Lung (tissue), 12 donors: ENCODE results near the gene KHDRBS2. TPM values are rescaled to one million over a fixed set of nuclear protein-coding genes. Genes with fewer than 3 reads are reported as not detected.

ENCODE experiments used
- ATAC-seq: fragments of 200-7000 bp; cut with Tn5 transposase; one replicate; pipeline ENCODE4 v1.9.1; 2020; ENCODE audit warnings: moderate number of reproducible peaks; ENCODE audit not compliant: insufficient read depth, low FRiP score
- DNase-seq, 3 donors: peaks; one replicate each; pipeline ENCODE4 v3.0.0-alpha.2; 2013 to 2017
- H3K27ac ChIP-seq, 2 donors: one replicate each; pipeline ENCODE4 v1.5.1; 2013; ENCODE audit warnings: mild to moderate bottlenecking in 2 of 2, moderate library complexity in 2 of 2, control low read depth in 1 of 2, inconsistent platforms in 1 of 2, low read depth in 1 of 2, low read length in 1 of 2
- H3K27me3 ChIP-seq, 3 donors: one replicate each; pipeline ENCODE4 v1.5.1; 2013; ENCODE audit warnings: low read length in 2 of 3; ENCODE audit not compliant: control insufficient read depth in 3 of 3, insufficient read depth in 3 of 3
- H3K36me3 ChIP-seq, 4 donors: one replicate each; pipeline ENCODE4 v1.5.1; 2013; ENCODE audit warnings: low read length in 4 of 4, mild to moderate bottlenecking in 1 of 4, moderate library complexity in 1 of 4; ENCODE audit not compliant: control insufficient read depth in 4 of 4, insufficient read depth in 4 of 4
- H3K4me1 ChIP-seq, 5 donors: one replicate each; pipeline ENCODE4 v1.5.1; 2013; ENCODE audit warnings: low read length in 5 of 5, mild to moderate bottlenecking in 2 of 5, moderate library complexity in 1 of 5; ENCODE audit not compliant: control insufficient read depth in 5 of 5, insufficient read depth in 5 of 5
- H3K4me3 ChIP-seq: one replicate; pipeline ENCODE4 v1.5.1; 2013; ENCODE audit warnings: mild to moderate bottlenecking, control low read depth, moderate library complexity
- H3K9ac ChIP-seq, 2 donors: one replicate each; pipeline ENCODE4 v1.5.1; 2013; ENCODE audit warnings: low read length in 2 of 2, control low read depth in 1 of 2; ENCODE audit not compliant: insufficient read depth in 1 of 2
- H3K9me3 ChIP-seq, 4 donors: one replicate each; pipeline ENCODE4 v1.5.1; 2013; ENCODE audit warnings: low read length in 3 of 4, mild to moderate bottlenecking in 1 of 4, moderate library complexity in 1 of 4; ENCODE audit not compliant: control insufficient read depth in 4 of 4, insufficient read depth in 3 of 4
- CTCF ChIP-seq: IDR thresholded peaks from 2 replicates; pipeline ENCODE4 v1.5.1; 2012; ENCODE audit warnings: mild to moderate bottlenecking; ENCODE audit errors: control extremely low read depth, extremely low read depth
- WGBS, 2 donors: extraction: QIAGEN DNeasy Blood & Tissue Kit; methylation state at CpG; one replicate each; pipeline ENCODE4 v1.1.7; 2013; 5-methylcytosine and 5-hydroxymethylcytosine counted together
- polyA plus RNA-seq, 2 donors: library from polyadenylated mRNA; stranded (reverse); fragments of 200-250 nt; gene quantifications; one replicate each; pipeline ENCODE4 v1.2.1, GENCODE V29; 2013
- total RNA-seq, 2 donors: library from RNA; depleted of rRNA in 1 of 2; stranded (reverse); fragments of >200 nt in 1 of 2; gene quantifications; one replicate each; pipeline ENCODE4 v1.2.1, GENCODE V29; 2014 to 2021
- donor health status: control.
- donor health status: control.
- donor health status: Bipolar disorder and iron deficiency.
- donor health status: healthy.
- donor health status: DM: yes; HTN: yes; CAD: no.

KHDRBS2 gene
- total and polyA plus RNA-seq, 4 donors = 0.68 to 43.9 (median 3.8) TPM

GRCh38 chr6:62089781-62090180 lies 196.2 kb downstream of the KHDRBS2 start:
- 86 to 88% methylated on average over 3 of the region's 3 CpGs for WGBS, 2 donors
- no peak overlapping the region for H3K27ac ChIP-seq
- no peak overlapping the region for H3K9ac ChIP-seq
- H3K9me3 ChIP-seq = peaks cover 0 to 3% (median 1%) of the 10 kb centered on the region in 4 donors
- ATAC-seq = no peak
- DNase-seq = no peak
- H3K4me3 ChIP-seq = no peak overlapping the region
- H3K36me3 ChIP-seq = no peaks in the 10 kb centered on the region
- H3K27me3 ChIP-seq = no peaks in the 10 kb centered on the region
- H3K4me1 ChIP-seq = no peaks in the 10 kb centered on the region
- TF ChIP-seq CTCF = no peak

DNA sequence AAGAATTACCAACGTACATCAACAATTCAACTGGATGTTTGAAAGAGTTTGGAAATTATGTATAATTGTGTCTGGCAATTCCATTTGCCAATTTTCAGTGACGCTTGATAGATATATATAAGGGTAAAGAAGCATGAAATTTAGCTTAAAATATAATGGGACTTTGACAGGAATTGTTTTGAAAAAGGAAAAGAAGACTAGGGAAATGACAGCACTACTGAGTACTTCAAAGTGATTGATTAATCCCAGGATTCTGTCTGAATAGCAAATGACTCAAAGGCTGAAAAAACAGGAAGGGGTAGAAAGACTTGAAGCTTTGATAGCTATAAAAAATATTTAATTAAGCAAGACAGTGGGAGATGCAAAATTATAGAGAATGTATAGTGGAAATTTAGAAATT lies 200.0 kb downstream of the KHDRBS2 start:
- no peaks in the 10 kb centered on the region for H3K4me1 ChIP-seq
- DNase-seq = no peak
- WGBS, 2 donors = 31 to 36% methylated on average over 2 of the region's 2 CpGs
- H3K9ac ChIP-seq = no peak overlapping the region
- no peak for ATAC-seq
- TF ChIP-seq CTCF = no peak
- no peaks in the 10 kb centered on the region for H3K36me3 ChIP-seq
- H3K4me3 ChIP-seq = no peak overlapping the region
- H3K27me3 ChIP-seq = no peaks in the 10 kb centered on the region
- peaks cover 0 to 3% (median 1%) of the 10 kb centered on the region in 4 donors for H3K9me3 ChIP-seq
- no peak overlapping the region for H3K27ac ChIP-seq

- no peak for ATAC-seq
- WGBS, 2 donors = 90 to 99% methylated on average over 2 of the region's 2 CpGs
- no peak overlapping the region for H3K27ac ChIP-seq
- no peak for TF ChIP-seq CTCF
- H3K36me3 ChIP-seq = no peaks in the 10 kb centered on the region
- H3K9ac ChIP-seq = no peak overlapping the region
- H3K4me3 ChIP-seq = no peak overlapping the region
- no peaks in the 10 kb centered on the region for H3K27me3 ChIP-seq
- H3K9me3 ChIP-seq = peaks cover 0 to 3% (median 0%) of the 10 kb centered on the region in 4 donors
- no peak for DNase-seq
- H3K4me1 ChIP-seq = no peaks in the 10 kb centered on the region
Observed at GRCh38 chr6:62075869-62076268, 210.2 kb downstream of the KHDRBS2 start.

GRCh38 chr6:62059901-62060300 lies 226.1 kb downstream of the KHDRBS2 start:
- DNase-seq = no peak
- H3K4me3 ChIP-seq = no peak overlapping the region
- ATAC-seq = no peak
- 89 to 92% methylated on average over 3 of the region's 3 CpGs for WGBS, 2 donors
- no peak for TF ChIP-seq CTCF
- H3K4me1 ChIP-seq = no peaks in the 10 kb centered on the region
- no peak overlapping the region for H3K9ac ChIP-seq
- no peak overlapping the region for H3K27ac ChIP-seq
- no peaks in the 10 kb centered on the region for H3K9me3 ChIP-seq
- H3K27me3 ChIP-seq = no peaks in the 10 kb centered on the region
- no peaks in the 10 kb centered on the region for H3K36me3 ChIP-seq
